Right lung (tissue), 10 donors: ENCODE measurements around the gene MDN1. TPM values are rescaled to one million over a fixed set of nuclear protein-coding genes. Genes with fewer than 3 reads are reported as not detected.
A peak's percentile ranks its signal among the peaks of the same experiment; 100 is the strongest.
"Not testable (repeated sequence)": the region's sequence is repeated elsewhere in the genome, so short reads cannot be mapped to it uniquely, and the experiment has no call there.

Experiments used
- DNase-seq, 2 donors: peaks; one replicate each; pipeline ENCODE4 v3.0.0-alpha.2; 2013
- long read RNA-seq, 8 donors: transcript quantifications; one replicate each; lab custom pipeline, GENCODE V29; 2026
- polyA plus RNA-seq, 5 donors: library from polyadenylated mRNA; unstranded; fragments of 120-200 nt; gene quantifications; one replicate each; pipeline versions ENCODE4 v1.2.1 to v1.2.3, GENCODE V29; 2013; ENCODE audit warnings: inconsistent platforms in 1 of 5, low replicate concordance in 1 of 5; ENCODE audit not compliant: insufficient read length in 5 of 5, insufficient read depth in 1 of 5

MDN1 gene, protein sequence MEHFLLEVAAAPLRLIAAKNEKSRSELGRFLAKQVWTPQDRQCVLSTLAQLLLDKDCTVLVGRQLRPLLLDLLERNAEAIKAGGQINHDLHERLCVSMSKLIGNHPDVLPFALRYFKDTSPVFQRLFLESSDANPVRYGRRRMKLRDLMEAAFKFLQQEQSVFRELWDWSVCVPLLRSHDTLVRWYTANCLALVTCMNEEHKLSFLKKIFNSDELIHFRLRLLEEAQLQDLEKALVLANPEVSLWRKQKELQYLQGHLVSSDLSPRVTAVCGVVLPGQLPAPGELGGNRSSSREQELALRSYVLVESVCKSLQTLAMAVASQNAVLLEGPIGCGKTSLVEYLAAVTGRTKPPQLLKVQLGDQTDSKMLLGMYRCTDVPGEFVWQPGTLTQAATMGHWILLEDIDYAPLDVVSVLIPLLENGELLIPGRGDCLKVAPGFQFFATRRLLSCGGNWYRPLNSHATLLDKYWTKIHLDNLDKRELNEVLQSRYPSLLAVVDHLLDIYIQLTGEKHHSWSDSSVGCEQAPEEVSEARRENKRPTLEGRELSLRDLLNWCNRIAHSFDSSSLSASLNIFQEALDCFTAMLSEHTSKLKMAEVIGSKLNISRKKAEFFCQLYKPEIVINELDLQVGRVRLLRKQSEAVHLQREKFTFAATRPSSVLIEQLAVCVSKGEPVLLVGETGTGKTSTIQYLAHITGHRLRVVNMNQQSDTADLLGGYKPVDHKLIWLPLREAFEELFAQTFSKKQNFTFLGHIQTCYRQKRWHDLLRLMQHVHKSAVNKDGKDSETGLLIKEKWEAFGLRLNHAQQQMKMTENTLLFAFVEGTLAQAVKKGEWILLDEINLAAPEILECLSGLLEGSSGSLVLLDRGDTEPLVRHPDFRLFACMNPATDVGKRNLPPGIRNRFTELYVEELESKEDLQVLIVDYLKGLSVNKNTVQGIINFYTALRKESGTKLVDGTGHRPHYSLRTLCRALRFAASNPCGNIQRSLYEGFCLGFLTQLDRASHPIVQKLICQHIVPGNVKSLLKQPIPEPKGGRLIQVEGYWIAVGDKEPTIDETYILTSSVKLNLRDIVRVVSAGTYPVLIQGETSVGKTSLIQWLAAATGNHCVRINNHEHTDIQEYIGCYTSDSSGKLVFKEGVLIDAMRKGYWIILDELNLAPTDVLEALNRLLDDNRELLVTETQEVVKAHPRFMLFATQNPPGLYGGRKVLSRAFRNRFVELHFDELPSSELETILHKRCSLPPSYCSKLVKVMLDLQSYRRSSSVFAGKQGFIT (N-terminal part only)
- polyA plus RNA-seq, result 10 to 100 TPM; 31.0 to 43.9 (median 36.1) TPM
- long read RNA-seq, donor 1, partial matches to known transcripts, result 79 of 111 reads
- long read RNA-seq, donor 1, other reads (novel, unspliced or antisense), result 32 of 111 reads
- long read RNA-seq, donor 2, result 0 reads
- long read RNA-seq, donor 3, partial matches to known transcripts, result 0 of 52 reads
- long read RNA-seq, donor 3, other reads (novel, unspliced or antisense), result 52 of 52 reads
- long read RNA-seq, donor 4, partial matches to known transcripts, result 5 of 19 reads
- long read RNA-seq, donor 4, other reads (novel, unspliced or antisense), result 14 of 19 reads
- long read RNA-seq, donor 5, partial matches to known transcripts, result 7 of 89 reads
- long read RNA-seq, donor 5, other reads (novel, unspliced or antisense), result 81 of 89 reads
- long read RNA-seq, donor 6, partial matches to known transcripts, result 342 of 349 reads
- long read RNA-seq, donor 6, other reads (novel, unspliced or antisense), result 7 of 349 reads
- long read RNA-seq, donor 7, partial matches to known transcripts, result 173 of 187 reads
- long read RNA-seq, donor 7, other reads (novel, unspliced or antisense), result 14 of 187 reads
- long read RNA-seq, donor 8, result 0 reads

DNA sequence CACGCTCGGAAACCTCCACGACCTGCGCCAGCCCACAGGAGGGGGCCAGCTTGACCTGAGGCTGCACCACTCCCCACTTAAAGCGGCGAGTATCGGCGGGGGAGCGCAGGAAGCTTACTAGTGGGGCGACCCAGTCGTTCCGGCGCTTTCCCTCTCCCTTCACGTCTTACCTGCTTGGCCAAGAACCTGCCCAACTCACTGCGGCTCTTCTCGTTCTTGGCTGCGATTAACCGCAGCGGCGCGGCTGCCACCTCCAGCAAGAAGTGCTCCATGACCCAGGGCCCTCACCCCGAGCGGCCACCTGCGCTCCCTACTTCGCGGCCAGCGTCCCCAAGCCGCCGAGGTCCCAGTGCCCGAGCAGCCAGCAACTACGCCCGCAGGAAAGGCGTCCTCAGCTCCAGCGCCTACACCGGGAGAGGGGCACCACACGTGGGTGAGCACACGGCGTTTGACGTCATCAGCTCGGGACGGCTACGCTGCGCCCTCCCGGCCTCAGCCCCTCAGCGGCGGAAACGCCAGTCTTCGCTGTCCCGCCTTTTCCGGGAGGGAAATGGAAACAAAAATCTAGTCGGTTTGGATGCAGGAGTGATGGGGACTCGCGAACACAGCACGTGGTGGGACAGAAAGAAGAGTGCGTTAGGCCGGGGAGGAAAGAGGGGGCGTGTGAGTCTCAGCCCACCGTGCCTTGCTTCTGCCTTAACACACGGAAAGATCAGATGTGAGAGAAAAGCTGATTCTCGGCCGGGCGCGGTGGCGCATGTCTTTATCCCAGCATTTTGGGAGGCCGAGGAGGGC lies at the start of gene MDN1:
Gene MDN1 (minus strand): TSS at position 459 of the 795 bp plus-strand sequence. CDS start 187 bp downstream, at position 272.
- peak; percentile 92 to 94 for DNase-seq

DNA sequence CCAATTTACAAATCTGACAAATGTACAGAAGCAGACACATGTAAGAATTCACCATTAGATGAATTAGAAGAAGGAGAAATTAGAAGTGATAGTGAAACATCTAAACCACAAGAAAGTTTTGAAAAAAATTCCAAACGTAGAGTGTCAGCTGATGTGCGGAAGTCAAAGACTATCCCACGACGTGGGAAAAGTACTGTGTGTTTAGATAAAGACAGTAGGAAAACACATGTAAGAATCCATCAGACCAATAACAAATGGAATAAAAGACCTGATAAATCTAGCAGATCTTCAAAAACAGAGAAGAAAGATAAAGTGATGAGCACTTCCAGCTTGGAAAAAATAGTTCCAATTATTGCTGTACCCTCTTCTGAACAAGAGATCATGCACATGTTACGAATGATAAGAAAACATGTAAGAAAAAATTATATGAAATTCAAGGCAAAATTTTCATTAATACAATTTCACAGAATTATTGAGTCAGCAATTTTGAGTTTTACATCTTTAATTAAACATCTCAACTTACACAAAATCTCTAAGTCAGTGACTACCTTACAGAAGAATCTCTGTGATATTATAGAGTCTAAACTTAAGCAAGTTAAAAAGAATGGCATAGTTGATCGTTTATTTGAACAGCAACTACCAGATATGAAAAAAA lies 46.6 kb upstream of the MDN1 start:
- DNase-seq, result no peak

DNA sequence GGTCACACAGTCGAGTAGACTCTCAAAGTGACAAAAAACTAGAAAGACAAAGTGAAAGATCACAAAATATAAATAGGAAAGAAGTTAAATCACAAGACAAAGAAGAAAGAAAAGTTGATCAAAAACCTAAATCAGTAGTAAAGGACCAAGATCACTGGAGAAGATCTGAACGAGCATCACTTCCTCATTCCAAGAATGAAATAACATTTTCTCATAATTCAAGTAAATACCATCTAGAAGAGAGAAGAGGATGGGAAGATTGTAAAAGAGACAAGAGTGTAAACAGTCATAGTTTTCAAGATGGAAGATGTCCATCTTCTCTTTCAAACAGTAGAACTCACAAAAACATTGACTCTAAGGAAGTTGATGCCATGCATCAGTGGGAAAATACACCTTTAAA lies 43.1 kb upstream of the MDN1 start:
- DNase-seq, result no peak

DNA sequence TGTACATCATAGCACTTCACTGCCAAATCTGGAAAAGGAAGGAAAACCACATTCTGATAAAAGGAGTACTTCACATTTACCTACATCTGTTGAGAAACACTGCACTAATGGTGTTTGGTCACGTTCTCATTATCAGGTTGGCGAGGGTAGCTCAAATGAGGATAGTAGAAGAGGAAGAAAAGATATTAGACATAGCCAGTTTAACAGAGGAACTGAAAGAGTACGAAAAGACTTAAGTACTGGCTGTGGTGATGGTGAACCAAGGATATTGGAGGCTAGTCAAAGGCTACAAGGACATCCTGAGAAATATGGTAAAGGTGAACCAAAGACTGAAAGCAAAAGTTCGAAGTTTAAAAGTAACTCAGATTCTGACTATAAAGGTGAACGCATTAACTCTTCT lies 42.7 kb upstream of the MDN1 start:
- no peak for DNase-seq

DNA sequence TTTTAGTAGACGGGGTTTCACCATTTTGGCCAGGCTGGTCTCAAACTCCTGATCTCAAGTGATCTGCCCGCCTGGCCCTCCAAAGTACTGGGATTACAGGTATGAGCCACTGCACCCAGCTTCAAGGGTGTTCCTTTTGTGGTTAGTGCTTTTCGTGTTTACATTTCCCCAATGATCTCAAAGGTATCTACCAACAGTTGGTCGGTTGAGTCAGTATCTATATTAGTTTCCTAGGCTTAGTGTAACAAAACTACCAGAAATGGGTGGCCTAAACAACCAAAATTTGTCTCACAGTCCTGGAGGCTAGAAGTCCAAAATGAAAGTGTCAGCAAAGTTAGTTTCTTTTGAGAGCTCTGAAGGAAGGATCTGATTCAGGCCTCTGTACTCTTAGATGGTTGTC lies 40.1 kb upstream of the MDN1 start:
- DNase-seq, result no peak

DNA sequence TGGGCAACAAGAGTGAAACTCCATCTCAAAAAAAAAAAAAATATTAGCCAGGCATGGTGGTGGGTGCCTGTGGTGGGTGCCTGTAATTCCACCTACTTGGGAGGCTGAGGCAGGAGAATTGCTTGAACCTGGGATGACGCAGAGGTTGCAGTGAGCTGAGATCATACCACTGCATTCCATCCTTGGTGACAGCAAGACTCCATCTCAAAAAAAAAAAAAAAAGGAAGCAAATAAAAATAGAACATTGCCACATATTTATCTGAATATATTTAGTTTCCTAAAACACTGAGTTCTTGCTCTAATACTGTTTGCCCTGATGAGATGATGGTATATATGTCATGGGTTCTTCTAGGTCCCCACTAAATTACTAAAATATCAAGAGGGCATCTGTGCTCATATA lies 38.4 kb upstream of the MDN1 start:
- DNase-seq, result no peak

DNA sequence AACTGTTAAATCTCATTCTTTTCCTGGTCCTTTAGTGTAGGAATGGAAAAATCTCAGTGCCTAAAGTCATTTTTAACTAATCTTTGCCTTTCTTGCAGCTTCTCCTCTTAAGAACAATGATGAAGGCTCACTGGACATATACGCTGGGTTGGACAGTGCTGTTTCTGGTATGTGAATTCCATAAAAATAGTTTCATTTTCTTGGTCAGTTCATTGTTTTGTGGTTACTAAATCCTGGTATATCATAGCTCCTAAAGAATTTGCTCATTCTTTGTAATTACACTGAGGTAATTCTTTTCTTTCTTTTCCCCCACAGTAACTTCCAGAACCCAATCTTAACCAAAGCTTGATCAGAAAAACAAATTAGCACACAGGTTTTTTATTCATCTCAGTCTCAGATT lies 33.5 kb upstream of the MDN1 start:
- no peak for DNase-seq

DNA sequence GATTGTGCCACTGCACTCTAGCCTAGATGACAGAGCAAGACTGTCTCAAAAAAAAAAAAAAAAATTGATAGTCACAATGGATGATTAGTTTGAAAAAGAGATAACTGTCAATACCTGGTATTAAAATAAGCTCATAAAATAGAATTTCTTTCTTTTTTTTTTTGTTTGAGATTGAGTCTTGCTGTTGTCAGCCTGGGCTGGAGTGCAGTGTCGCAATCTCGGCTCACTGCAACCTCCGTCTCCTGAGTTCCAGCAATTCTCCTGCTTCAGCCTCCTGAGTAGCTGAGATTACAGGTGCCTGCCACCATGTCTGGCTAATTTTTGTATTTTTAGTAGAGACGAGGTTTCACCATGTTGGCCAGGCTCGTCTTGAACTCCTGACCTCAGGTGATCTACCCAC lies 27.9 kb upstream of the MDN1 start:
- DNase-seq, result not testable (repeated sequence)

DNA sequence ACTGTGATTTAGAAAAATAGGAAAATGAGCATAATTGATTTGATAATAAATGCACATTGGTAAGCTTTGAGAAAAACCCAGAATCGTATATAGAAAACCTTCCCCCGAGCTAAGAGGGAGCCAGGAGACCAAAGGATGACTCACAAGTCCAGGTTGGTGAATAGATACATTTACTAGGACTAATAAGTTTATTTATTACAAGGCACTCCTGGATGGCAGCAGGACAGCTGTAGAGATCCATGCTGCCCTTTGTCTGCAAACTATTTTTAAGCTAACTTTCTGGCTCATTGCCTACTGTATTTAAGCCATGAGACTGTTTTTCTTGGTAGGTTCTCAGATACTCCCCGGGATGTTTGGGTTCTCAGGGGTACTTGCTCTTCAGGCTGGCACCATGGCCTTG lies 23.5 kb upstream of the MDN1 start:
- DNase-seq, result no peak

DNA sequence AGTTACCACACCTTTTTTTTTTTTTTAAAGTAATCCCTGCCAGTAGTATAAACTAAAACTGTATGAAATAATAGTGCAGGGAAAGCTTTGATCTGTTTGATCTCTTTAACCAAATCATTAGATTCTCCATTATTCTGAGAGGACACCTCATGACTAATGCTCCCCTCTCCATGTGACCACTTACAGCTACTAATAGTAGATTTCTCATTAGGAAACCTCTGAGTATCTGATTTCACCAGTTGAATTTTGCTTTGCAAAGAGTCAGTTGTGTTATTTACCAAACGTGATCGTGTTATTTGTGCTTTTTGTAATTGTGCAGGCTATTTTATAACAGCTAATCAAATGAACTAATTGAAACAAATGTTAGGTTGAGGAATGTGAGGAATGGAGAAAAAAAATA lies 22.6 kb upstream of the MDN1 start:
- no peak for DNase-seq

DNA sequence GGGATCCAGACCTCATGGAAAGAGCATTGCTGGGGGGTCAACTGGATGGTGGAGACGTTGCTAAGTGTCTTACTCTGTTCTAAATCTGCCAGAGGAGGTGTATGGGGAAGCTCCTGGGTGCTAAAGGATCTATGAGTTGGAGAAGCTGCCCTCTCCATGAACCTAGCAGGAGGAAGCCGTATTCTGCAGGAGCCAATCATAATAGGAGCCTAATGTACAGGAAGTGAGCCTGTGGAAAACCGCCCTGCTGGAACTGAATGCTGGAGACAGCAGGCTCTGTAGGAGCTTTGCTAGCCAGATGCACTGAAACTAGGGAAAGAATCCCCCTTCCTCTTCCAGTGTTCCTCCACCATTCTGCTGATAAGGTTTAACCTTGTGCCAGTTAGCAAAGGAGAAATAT lies 20.9 kb upstream of the MDN1 start:
- DNase-seq, result no peak

DNA sequence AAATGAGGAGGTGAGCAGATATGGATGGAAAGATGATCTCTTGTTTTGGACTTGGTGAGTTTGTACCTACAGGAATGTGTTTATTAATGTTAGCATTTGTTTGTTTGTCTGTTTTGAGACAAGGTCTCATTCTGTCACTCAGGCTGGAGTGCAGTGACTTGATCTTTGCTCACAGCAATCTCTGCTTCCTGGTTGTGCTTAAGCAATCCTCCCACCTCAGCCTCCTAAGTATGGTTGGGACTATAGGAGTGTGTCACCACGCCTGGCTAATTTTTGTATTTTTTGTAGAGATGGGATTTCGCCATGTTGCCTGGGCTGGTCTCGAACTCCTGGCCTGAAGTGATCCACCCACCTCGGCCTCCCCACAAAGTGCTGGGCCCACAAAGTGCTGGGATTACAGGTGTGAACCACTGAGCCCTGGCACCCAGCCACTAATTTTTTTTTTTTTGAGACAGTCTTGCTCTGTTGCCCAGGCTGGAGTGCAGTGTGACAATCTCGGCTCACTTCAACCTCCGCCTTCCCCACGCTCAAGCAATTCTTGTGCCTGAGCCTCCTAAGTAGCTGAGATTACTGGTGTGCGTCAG lies 17.1 kb upstream of the MDN1 start:
- no peak for DNase-seq

DNA sequence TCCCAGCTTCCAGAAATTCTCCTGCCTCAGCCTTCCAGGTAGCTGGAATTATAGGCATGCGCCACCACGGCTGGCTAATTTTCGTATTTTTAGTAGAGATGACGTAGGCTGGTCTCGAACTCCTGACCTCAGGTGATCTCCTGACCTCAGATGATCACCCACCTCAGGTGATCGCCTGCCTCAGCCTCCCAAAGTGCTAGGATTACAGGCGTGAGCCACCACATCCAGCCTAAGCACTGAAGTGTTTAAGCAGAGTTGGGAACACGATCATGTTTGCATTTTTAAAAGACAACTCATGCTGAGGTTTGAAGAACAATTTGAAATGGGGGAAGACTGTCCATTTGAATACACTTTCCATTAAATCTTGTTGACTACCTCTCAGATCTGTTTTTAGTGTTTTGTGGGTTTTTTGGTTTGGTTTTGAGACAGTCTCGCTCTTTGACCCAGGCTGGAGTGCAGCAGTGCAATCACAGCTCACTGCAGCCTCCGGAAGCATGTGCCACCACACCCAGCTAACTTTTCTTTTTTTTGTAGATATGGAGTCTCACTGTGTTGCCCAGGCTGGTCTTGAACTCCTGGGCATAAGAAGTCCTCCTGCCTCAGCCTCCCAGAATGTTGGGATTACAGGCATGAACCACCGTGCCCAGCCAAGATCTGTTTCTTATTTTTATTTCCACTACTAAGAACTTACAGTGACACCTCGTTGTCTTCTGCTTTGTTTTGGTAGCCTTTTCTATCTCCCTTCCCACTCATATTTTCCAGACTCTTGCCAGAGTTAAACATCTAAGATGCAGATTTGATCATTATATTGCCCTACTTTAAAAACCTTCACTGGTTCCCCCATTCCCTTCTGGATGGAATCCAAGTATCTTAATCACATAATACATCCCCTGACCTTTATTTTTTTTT lies 15.5 kb upstream of the MDN1 start:
- no peak for DNase-seq

DNA sequence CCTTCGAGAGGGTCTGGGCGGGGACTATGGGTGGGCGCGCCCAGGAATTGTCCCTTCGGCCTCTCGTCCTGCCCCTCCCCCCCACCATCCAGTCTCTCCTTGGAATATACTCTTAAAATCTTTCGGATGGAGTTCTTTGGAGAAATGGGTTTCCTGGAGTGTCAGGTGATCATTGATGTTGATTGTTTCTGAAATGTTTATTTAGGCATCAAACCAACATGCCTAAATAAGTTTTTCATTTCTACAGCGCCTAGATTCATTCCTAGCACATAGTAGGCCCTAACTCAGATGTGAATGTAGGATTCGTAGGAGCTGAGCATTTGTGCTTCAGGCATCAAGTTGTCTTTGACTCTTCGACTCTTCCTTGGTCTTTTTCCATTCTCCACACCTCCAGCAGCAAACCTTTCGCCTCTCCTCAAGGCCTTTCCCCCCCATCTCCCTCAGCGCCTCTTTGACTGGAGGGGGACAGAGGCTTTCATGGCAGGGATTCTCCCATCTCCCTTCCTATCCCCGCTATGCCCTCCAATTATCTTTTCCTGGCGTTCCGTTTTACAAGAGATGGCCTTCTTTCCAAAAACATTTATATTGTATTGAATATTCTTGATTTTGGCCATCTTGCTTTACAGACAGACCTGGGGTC lies 10.7 kb upstream of the MDN1 start:
- DNase-seq, result no peak

DNA sequence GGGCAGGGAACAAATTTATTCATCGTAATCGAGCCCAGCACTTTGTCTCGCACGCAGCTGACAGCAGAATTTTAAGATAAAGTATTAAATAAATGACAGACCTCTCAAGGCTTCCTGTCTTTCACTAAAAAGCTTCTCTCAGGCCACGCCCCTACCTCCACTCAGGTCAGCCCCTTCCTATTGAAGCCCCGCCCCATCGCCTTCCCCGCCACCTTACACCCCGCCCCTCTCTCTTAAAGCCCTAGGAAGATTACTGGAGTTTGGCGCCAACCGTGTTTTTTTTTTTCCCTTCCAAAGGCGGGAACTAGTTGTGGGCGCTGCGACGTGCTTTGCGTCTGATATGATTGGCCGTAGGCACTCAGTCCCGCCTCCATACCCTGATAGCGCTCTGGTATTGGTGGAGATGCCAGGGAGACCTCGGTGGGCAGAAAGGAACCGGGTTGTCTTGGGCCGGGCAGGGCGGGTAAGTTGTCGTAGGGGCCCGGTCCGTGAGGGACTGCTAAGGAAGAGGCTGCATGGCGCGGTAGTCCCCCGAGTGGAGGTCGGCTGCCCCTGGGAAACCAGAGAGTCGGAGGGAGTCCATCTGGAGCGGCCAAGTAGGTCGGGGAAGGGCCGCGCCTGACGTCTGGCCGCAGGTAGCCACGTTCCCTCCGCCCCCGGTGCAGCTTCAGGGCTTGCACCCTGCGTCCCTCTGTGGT lies 10.0 kb upstream of the MDN1 start, which contains the start of gene CASP8AP2:
Gene CASP8AP2 (plus strand): TSS at position 409 of the 698 bp plus-strand sequence.
- peak; percentile 95 to 98 for DNase-seq

DNA sequence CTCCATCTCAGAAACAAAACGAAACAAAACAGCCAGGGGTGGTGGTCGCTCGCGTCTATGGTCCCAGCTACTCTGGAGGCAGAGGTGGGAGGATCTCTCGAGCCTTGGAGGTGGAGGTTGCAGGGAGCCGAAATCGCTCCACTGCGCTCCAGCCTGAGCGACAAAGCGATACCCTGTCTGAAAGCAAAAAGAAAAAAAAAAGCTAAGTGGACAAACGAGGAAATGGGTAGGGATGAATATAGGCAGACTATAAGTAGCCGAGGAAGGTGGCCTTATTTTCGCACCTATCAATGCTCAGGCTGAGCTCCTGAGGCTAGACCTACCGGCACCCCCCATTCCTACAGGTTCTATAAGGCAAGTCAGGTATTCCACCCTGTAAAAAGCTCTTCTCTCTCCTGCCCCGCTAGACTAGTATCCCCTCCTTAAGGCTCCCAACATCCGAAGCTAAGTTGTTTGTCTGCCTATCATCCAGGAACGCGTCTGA lies 9.4 kb upstream of the MDN1 start:
- no peak for DNase-seq
